Measurements from ENCODE around the gene ARID3B.
"Not testable (repeated sequence)": the region's sequence is repeated elsewhere in the genome, so short reads cannot be mapped to it uniquely, and the experiment has no call there.

- not testable (repeated sequence) for TF ChIP-seq EZH2, CTCF (IDR thresholded peaks at IDR 0.05)
Observed at GRCh38 chr15:74629696-74630095, 88.7 kb downstream of the ARID3B start.
